Left cardiac atrium (tissue), 4 donors: ENCODE measurements around the gene SMIM15. TPM values are rescaled to one million over a fixed set of nuclear protein-coding genes. Genes with fewer than 3 reads are reported as not detected.

Source experiments
- ATAC-seq, 2 donors: fragments of 200-7000 bp; cut with Tn5 transposase; one replicate each; pipeline ENCODE4 v1.9.1; 2020; ENCODE audit warnings: mild to moderate bottlenecking in 2 of 2, moderate library complexity in 2 of 2
- DNase-seq: peaks from one replicate; pipeline ENCODE4 v3.0.0-alpha.2; 2020
- intact Hi-C, 2 donors: fragments of 100-400 bp; cut with DNase I; formaldehyde crosslinking; loops; one replicate each; pipeline versions ENCODE4 v1.14.1 to v1.15.1; 2022 to 2023
- total RNA-seq, 2 donors: library from RNA; stranded (reverse); fragmentation: NEBNext Ultra II Directional; extraction: Animal tissue kit (Norgen Biotek cat#: 25700); gene quantifications; one replicate each; pipeline ENCODE4 v1.2.1, GENCODE V29; 2021
- donor health status: DM: no; HTN: yes; CAD: no.
- donor health status: DM: no; HTN: yes; CAD: no; lungs with severe emphysema.
- donor health status: DM: yes; HTN: yes; CAD: no.
- donor health status: Dilated cardiomyopathy.

The SMIM15 gene
- total RNA-seq, 2 donors from 2014 or later = 26.0 to 32.2 TPM

GRCh38 chr5:61163905-61164304 lies 1.6 kb upstream of the SMIM15 start:
- ATAC-seq (no peak), DNase-seq (no peak)
- intact Hi-C loops = loop anchor here (2.0 to 10.0 kb wide), 4 partner anchors 167 to 501 kb away; partner anchors contain the start of gene ZSWIM6 (in 1 of the 2)

GRCh38 chr5:61162832-61163567 lies 732 bp upstream of the SMIM15 start:
- DNase-seq = no peak
- intact Hi-C loops = loop anchor here (2.0 to 10.0 kb wide), 4 partner anchors 168 to 502 kb away; partner anchors contain the start of gene ZSWIM6 (in 1 of the 2)
- peak; percentile 36 to 47 for ATAC-seq

- ATAC-seq = no peak
- intact Hi-C loops = loop anchor here (5.0 to 10.0 kb wide), 3 partner anchors 172 to 504 kb away; partner anchors contain the start of gene ZSWIM6 (in 1 of the 2)
- no peak for DNase-seq
Measured at GRCh38 chr5:61160497-61160896, 1.8 kb downstream of the SMIM15 start.

GRCh38 chr5:61159836-61160235 lies 2.4 kb downstream of the SMIM15 start:
- intact Hi-C loops = loop anchor here (5.0 to 10.0 kb wide), 3 partner anchors 172 to 505 kb away; partner anchors contain the start of gene ZSWIM6 (in 1 of the 2)
- no peak for ATAC-seq
- no peak for DNase-seq

- intact Hi-C loops = no loop called here
- ATAC-seq = no peak
- no peak for DNase-seq
Measured at GRCh38 chr5:61159070-61159469, 3.2 kb downstream of the SMIM15 start.

- intact Hi-C loops = no loop called here
- ATAC-seq (no peak), DNase-seq (no peak)
Measured at GRCh38 chr5:61151893-61152292, 10.4 kb downstream of the SMIM15 start.

- intact Hi-C loops = loop anchor here in 1 of 2 donors (10.0 kb wide), 1 partner anchor 74 kb away; no protein-coding TSS in a partner anchor
- DNase-seq = no peak
Measured at GRCh38 chr5:61148515-61148914, 13.8 kb downstream of the SMIM15 start.

GRCh38 chr5:61142811-61143210 lies 19.5 kb downstream of the SMIM15 start:
- intact Hi-C loops = loop anchor here in 1 of 2 donors (10.0 kb wide), 1 partner anchor 68 kb away; no protein-coding TSS in a partner anchor
- DNase-seq (no peak), ATAC-seq (no peak)

More at GRCh38 chr5:61148515-61148914, 13.8 kb downstream of the SMIM15 start:
- no peak for ATAC-seq

- intact Hi-C loops = loop anchor here in 1 of 2 donors (10.0 kb wide), 1 partner anchor 68 kb away; no protein-coding TSS in a partner anchor
- ATAC-seq = no peak
Measured at GRCh38 chr5:61142391-61142790, 19.9 kb downstream of the SMIM15 start.

GRCh38 chr5:61141801-61142200 lies 20.5 kb downstream of the SMIM15 start:
- ATAC-seq = no peak
- no peak for DNase-seq
- intact Hi-C loops = loop anchor here in 1 of 2 donors (10.0 kb wide), 1 partner anchor 67 kb away; no protein-coding TSS in a partner anchor

More at GRCh38 chr5:61142391-61142790, 19.9 kb downstream of the SMIM15 start:
- no peak for DNase-seq

GRCh38 chr5:61139931-61140330 lies 22.3 kb downstream of the SMIM15 start:
- DNase-seq = no peak
- ATAC-seq = no peak
- intact Hi-C loops = loop anchor here in 1 of 2 donors (10.0 kb wide), 1 partner anchor 65 kb away; no protein-coding TSS in a partner anchor

GRCh38 chr5:61139094-61139873 lies 23.0 kb downstream of the SMIM15 start:
- no peak for ATAC-seq
- intact Hi-C loops = no loop called here

GRCh38 chr5:61137835-61138234 lies 24.4 kb downstream of the SMIM15 start:
- DNase-seq (no peak), ATAC-seq (no peak)
- intact Hi-C loops = no loop called here

More at GRCh38 chr5:61139094-61139873, 23.0 kb downstream of the SMIM15 start:
- no peak for DNase-seq

- ATAC-seq = no peak
- no peak for DNase-seq
- intact Hi-C loops = no loop called here
Measured at GRCh38 chr5:61132559-61132958, 29.7 kb downstream of the SMIM15 start.

- peak in 1 of 2 donors; percentile 30 for ATAC-seq
- intact Hi-C loops = no loop called here
- no peak for DNase-seq
Measured at GRCh38 chr5:61130289-61130688, 32.0 kb downstream of the SMIM15 start.

- ATAC-seq = no peak
Measured at GRCh38 chr5:61123145-61123544, 39.1 kb downstream of the SMIM15 start.

GRCh38 chr5:61120534-61120933 lies 41.7 kb downstream of the SMIM15 start:
- intact Hi-C loops = no loop called here
- DNase-seq (no peak), ATAC-seq (no peak)

More at GRCh38 chr5:61123145-61123544, 39.1 kb downstream of the SMIM15 start:
- DNase-seq = no peak
- intact Hi-C loops = no loop called here

- ATAC-seq = no peak
- intact Hi-C loops = no loop called here
- DNase-seq = no peak
Measured at GRCh38 chr5:61119066-61119465, 43.2 kb downstream of the SMIM15 start.

GRCh38 chr5:61115968-61116367 lies 46.3 kb downstream of the SMIM15 start:
- intact Hi-C loops = no loop called here
- ATAC-seq = no peak
- DNase-seq = no peak
